DND-41 (cell line): ENCODE measurements around the gene AGAP1.

Experiments
- EZH2 ChIP-seq: IDR thresholded peaks from 3 replicates; pipeline ENCODE4 v1.6.1; 2012; ENCODE audit warnings: borderline replicate concordance, low read depth, mild to moderate bottlenecking, moderate library complexity, low read length, inconsistent platforms; ENCODE audit not compliant: severe bottlenecking
- TF ChIP-seq, protein P1 (sequence below): IDR thresholded peaks from 2 replicates; pipeline ENCODE4 v1.5.1; 2012; ENCODE audit warnings: borderline replicate concordance, low read length, moderate library complexity, mild to moderate bottlenecking; ENCODE audit not compliant: poor library complexity, severe bottlenecking; ENCODE audit errors: extremely low read depth

DNA sequence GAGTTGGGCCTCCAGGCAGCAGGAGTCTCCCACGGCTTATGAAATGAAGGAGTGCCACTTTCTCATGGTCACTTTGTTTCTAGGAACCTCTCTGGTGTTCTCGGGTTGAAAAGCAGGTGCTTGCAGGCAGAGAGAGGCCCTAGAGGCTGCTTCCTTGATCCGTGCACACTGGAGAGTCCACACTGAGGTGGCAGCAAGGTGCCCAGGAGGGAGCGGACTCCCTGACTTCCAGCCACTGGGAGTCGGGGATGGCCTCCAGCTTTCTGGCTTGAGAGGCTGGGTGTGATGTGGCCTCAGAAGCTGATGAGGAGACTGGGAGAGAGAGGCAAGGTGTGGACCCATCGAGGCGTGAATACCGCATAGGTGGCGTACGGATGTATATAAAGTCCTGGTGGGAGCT is 221.8 kb downstream of the AGAP1 start:
- TF ChIP-seq EZH2: no peak
- TF ChIP-seq, protein P1, sequence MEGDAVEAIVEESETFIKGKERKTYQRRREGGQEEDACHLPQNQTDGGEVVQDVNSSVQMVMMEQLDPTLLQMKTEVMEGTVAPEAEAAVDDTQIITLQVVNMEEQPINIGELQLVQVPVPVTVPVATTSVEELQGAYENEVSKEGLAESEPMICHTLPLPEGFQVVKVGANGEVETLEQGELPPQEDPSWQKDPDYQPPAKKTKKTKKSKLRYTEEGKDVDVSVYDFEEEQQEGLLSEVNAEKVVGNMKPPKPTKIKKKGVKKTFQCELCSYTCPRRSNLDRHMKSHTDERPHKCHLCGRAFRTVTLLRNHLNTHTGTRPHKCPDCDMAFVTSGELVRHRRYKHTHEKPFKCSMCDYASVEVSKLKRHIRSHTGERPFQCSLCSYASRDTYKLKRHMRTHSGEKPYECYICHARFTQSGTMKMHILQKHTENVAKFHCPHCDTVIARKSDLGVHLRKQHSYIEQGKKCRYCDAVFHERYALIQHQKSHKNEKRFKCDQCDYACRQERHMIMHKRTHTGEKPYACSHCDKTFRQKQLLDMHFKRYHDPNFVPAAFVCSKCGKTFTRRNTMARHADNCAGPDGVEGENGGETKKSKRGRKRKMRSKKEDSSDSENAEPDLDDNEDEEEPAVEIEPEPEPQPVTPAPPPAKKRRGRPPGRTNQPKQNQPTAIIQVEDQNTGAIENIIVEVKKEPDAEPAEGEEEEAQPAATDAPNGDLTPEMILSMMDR: no peak
